HCT116 (cell line): ENCODE results near the gene CDCA4.

Experiments
- CEBPB ChIP-seq: IDR thresholded peaks from 2 replicates; pipeline ENCODE4 v1.6.1; 2012; ENCODE audit warnings: low read depth
- CTCF ChIP-seq, 3 experiments: fragments of 200-600 bp in 1 of 3; sonication (generic) in 1 of 3; IDR thresholded peaks in 2 of 3; conservative IDR thresholded peaks in 1 of 3; 2 replicates each; pipeline ENCODE4 v1.5.1; 2012 to 2017; ENCODE audit warnings: low read depth in 2 of 3, low read length in 2 of 3, antibody characterized with exemption in 1 of 3, borderline replicate concordance in 1 of 3, control low read depth in 1 of 3, mild to moderate bottlenecking in 1 of 3, mixed read lengths in 1 of 3, mixed run types in 1 of 3, moderate library complexity in 1 of 3; ENCODE audit not compliant: insufficient read depth in 1 of 3
- EZH2 ChIP-seq: fragments of 200-600 bp; sonication (generic); IDR thresholded peaks from 2 replicates; pipeline ENCODE4 v1.6.1; 2017; ENCODE audit warnings: antibody characterized with exemption, mixed run types
- EZH2phosphoT487 ChIP-seq: fragments of 200-600 bp; IDR thresholded peaks from 2 replicates; pipeline ENCODE4 v1.6.1; 2018; ENCODE audit warnings: antibody characterized with exemption, borderline replicate concordance
- MAX ChIP-seq: IDR thresholded peaks from 2 replicates; pipeline ENCODE4 v1.6.1; 2012
- POLR2A ChIP-seq: IDR thresholded peaks from 2 replicates; pipeline ENCODE4 v1.7.0; 2011; ENCODE audit warnings: borderline replicate concordance; ENCODE audit not compliant: insufficient read depth, insufficient read length; ENCODE audit errors: extremely low read depth
- POLR2AphosphoS5 ChIP-seq: IDR thresholded peaks from 2 replicates; pipeline ENCODE4 v1.6.1; 2011; ENCODE audit warnings: mild to moderate bottlenecking, low read depth, low read length, moderate library complexity
- RAD21 ChIP-seq: IDR thresholded peaks from 2 replicates; pipeline ENCODE4 v1.6.1; 2012; ENCODE audit warnings: low read depth, mild to moderate bottlenecking
- REST ChIP-seq: IDR thresholded peaks from 2 replicates; pipeline ENCODE4 v1.6.1; 2012; ENCODE audit warnings: low read depth
- SIN3A ChIP-seq: IDR thresholded peaks from 2 replicates; pipeline ENCODE4 v1.6.1; 2012; ENCODE audit warnings: low read depth
- SP1 ChIP-seq: IDR thresholded peaks from 2 replicates; pipeline ENCODE4 v1.6.1; 2012; ENCODE audit warnings: low read depth
- YY1 ChIP-seq: IDR thresholded peaks from 2 replicates; pipeline ENCODE4 v1.6.1; 2011; ENCODE audit warnings: low read length, low read depth, moderate library complexity, mild to moderate bottlenecking; ENCODE audit not compliant: insufficient replicate concordance; ENCODE audit errors: extremely low read depth
- ZNF274 ChIP-seq: fragments of 200-500 bp; sonication (Bioruptor generic); IDR thresholded peaks from 2 replicates; pipeline ENCODE4 v1.6.1; 2014; ENCODE audit warnings: mild to moderate bottlenecking, low read depth, low read length, inconsistent platforms

- TF ChIP-seq MAX (no peak), CTCF (IDR thresholded peaks at IDR 0.05 in 2 of 3, conservative IDR thresholded peaks at IDR 0.05 in 1 of 3; ENCODE audit: borderline replicate concordance in 1 of 3, insufficient read depth in 1 of 3, low read depth in 2 of 3, low read length in 2 of 3) (no peak), YY1 (no peak), POLR2AphosphoS5 (no peak), POLR2A (no peak), EZH2 (no peak), ZNF274 (no peak), SP1 (no peak), CEBPB (no peak), REST (no peak), RAD21 (no peak), SIN3A (no peak), EZH2phosphoT487 (no peak)
These were observed 39.2 kb upstream of the CDCA4 start for GRCh38 chr14:105059925-105060565.
